GM23248 (cell line): Measurements from ENCODE around the gene SLC25A38. TPM values are rescaled to one million over a fixed set of nuclear protein-coding genes. Genes with fewer than 3 reads are reported as not detected.

Experiments used
- DNase-seq: peaks from one replicate; pipeline ENCODE4 v3.0.0-alpha.2; 2015
- H2AFZ ChIP-seq: fragments of 200-600 bp; sonication (generic); 2 replicates; pipeline ENCODE4 v1.6.1; 2016; ENCODE audit warnings: antibody characterized with exemption
- H3F3A ChIP-seq: fragments of 200-600 bp; sonication (generic); 2 replicates; pipeline ENCODE4 v1.6.1; 2016; ENCODE audit warnings: mild to moderate bottlenecking, antibody characterized with exemption, mixed run types; ENCODE audit not compliant: insufficient read depth
- H3K27ac ChIP-seq: fragments of 200-600 bp; sonication (generic); 2 replicates; pipeline ENCODE4 v1.5.1; 2016; ENCODE audit warnings: mild to moderate bottlenecking
- H3K27me3 ChIP-seq: fragments of 200-600 bp; sonication (generic); replicated peaks from 2 replicates; pipeline ENCODE4 v1.6.1; 2016; ENCODE audit warnings: mild to moderate bottlenecking; ENCODE audit not compliant: insufficient read depth
- H3K36me3 ChIP-seq: fragments of 200-600 bp; sonication (generic); 2 replicates; pipeline ENCODE4 v1.6.1; 2016; ENCODE audit warnings: low read depth, mild to moderate bottlenecking
- H3K4me1 ChIP-seq: fragments of 200-600 bp; sonication (generic); 2 replicates; pipeline ENCODE4 v1.6.1; 2016; ENCODE audit warnings: mild to moderate bottlenecking; ENCODE audit not compliant: insufficient read depth
- H3K4me2 ChIP-seq: fragments of 200-600 bp; sonication (generic); one replicate; pipeline ENCODE4 v1.6.1; 2016; ENCODE audit warnings: mild to moderate bottlenecking; ENCODE audit not compliant: unreplicated experiment
- H3K4me3 ChIP-seq: fragments of 200-600 bp; sonication (generic); 2 replicates; pipeline ENCODE4 v1.5.1; 2016; ENCODE audit warnings: mild to moderate bottlenecking
- H3K79me2 ChIP-seq: fragments of 200-600 bp; sonication (generic); 2 replicates; pipeline ENCODE4 v1.6.1; 2016; ENCODE audit warnings: mild to moderate bottlenecking; ENCODE audit not compliant: insufficient read depth
- H3K9ac ChIP-seq: fragments of 200-600 bp; sonication (generic); 2 replicates; pipeline ENCODE4 v1.6.1; 2016; ENCODE audit warnings: mild to moderate bottlenecking
- H3K9me2 ChIP-seq: fragments of 200-600 bp; sonication (generic); 2 replicates; pipeline ENCODE4 v1.6.1; 2016; ENCODE audit warnings: mixed run types, mild to moderate bottlenecking, moderate library complexity; ENCODE audit not compliant: insufficient read depth
- H3K9me3 ChIP-seq: fragments of 200-600 bp; sonication (generic); one replicate; pipeline ENCODE4 v1.6.1; 2017; ENCODE audit warnings: low read depth
- H4K20me1 ChIP-seq: fragments of 200-600 bp; sonication (generic); 2 replicates; pipeline ENCODE4 v1.6.0; 2016; ENCODE audit not compliant: insufficient read depth
- EZH2 ChIP-seq: fragments of 200-600 bp; sonication (generic); IDR thresholded peaks from 2 replicates; pipeline ENCODE4 v1.6.1; 2018; ENCODE audit warnings: antibody characterized with exemption, mild to moderate bottlenecking; ENCODE audit not compliant: insufficient read depth, poor library complexity, severe bottlenecking
- EZH2phosphoT487 ChIP-seq: fragments of 200-600 bp; sonication (generic); IDR thresholded peaks from 2 replicates; pipeline ENCODE4 v1.6.1; 2018; ENCODE audit warnings: antibody characterized with exemption, moderate library complexity, mild to moderate bottlenecking, low read depth; ENCODE audit not compliant: insufficient read depth
- WGBS, 2 experiments: methylation state at CpG; one replicate each; pipeline ENCODE4 v1.1.6; 2015 to 2017; ENCODE audit warnings: low lambda C conversion rate in 2 of 2, low coverage in 1 of 2; ENCODE audit errors: missing lambda C conversion rate in 2 of 2; 5-methylcytosine and 5-hydroxymethylcytosine counted together
- in situ Hi-C: fragments of 300-500 bp; cut with MboI; formaldehyde crosslinking; loops from 2 replicates; pipeline ENCODE4 v1.15.0; 2020
- polyA plus RNA-seq: library from polyadenylated mRNA; unstranded; fragments of >200 nt; fragmentation: Nextera tagmentation; extraction: Ambion mirVana; gene quantifications from 2 replicates; pipeline ENCODE4 v1.2.1, GENCODE V29; 2016
- total RNA-seq: library from RNA; depleted of rRNA; stranded (reverse); fragments of >200 nt; shearing (Covaris generic); gene quantifications from 2 replicates; pipeline ENCODE4 v1.2.3, GENCODE V29; 2014

The SLC25A38 gene
- total and polyA plus RNA-seq, 2 experiments from 2014 or later = 23.9 to 40.1 TPM

DNA sequence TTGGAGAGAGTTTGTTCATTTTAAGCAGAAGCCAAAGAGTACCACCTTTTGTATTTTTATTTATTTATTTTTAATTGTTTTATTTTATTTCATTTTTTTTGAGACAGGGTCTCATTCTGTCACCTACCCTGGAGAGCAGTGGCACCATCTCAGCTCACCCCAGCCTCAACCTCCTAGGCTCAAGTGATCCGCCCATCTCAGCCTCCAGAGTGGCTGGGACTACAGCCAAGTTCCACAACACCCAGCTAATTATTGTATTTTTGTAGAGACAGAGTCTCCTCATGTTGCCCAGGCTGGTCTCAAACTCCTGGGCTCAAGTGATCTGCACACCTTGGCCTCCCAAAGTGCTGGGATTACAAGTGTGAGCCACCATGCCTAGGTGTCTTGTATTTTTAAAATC is 44.1 kb upstream of the SLC25A38 start:
- H3K4me3 ChIP-seq = no peak overlapping the region
- TF ChIP-seq EZH2phosphoT487 (no peak), EZH2 (no peak)
- WGBS, 2 experiments = 31 to 50% methylated on average over 1 of the region's 1 CpG

DNA sequence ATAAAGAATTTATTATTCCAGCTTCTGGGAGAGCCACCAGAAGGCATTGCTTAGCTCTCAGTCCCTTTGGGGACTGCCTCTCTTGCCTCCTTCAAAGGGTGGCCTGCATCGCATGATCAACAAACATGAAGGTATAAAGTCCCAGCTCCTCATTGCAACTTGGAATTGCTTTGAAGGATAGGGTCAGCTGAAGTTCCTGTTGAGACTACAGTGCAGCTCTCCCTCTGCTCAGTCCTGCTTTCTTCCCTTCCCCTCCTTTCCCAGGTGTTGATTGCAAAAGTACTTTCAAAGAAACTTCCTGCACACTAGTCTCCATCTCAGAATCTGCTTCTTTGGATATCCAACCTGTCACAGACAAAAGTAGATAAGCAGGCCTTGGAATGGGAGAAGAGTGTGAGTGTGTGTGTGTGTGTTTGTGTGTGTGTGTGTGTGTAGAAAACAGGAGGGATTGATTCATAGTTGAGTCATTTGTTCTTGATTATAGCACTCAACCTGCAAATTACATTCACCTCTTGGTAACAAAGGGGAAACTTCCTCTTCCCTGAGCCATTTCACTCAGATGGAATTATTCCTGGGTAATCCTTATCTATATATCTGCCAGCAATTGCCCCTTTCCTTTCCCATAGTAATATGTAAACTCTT is 40.0 kb upstream of the SLC25A38 start:
- Histone ChIP-seq H3K4me1 (no peaks in the 10 kb centered on the region), H3K4me3 (no peak overlapping the region), H3K4me2 (no peak overlapping the region), H3K9me2 (no peaks in the 10 kb centered on the region), H3F3A (no peaks in the 10 kb centered on the region), H3K27ac (no peak overlapping the region), H3K36me3 (no peaks in the 10 kb centered on the region), H3K27me3 (no peaks in the 10 kb centered on the region), H3K9me3 (no peaks in the 10 kb centered on the region), H2AFZ (no peak overlapping the region), H3K79me2 (no peaks in the 10 kb centered on the region), H3K9ac (no peak overlapping the region), H4K20me1 (no peaks in the 10 kb centered on the region)
- in situ Hi-C loops = no loop called here
- no peak for DNase-seq
- TF ChIP-seq EZH2 (no peak), EZH2phosphoT487 (no peak)
- 53 to 55% methylated on average over 1 of the region's 1 CpG for WGBS, 2 experiments

More for the DNA sequence above, 44.1 kb upstream of the SLC25A38 start:
- Histone ChIP-seq H3K9me3 (no peaks in the 10 kb centered on the region), H3K27me3 (no peaks in the 10 kb centered on the region), H3K4me1 (no peaks in the 10 kb centered on the region), H3K27ac (no peak overlapping the region), H3K9ac (no peak overlapping the region), H3K9me2 (no peaks in the 10 kb centered on the region), H4K20me1 (no peaks in the 10 kb centered on the region), H3K79me2 (no peaks in the 10 kb centered on the region), H3K36me3 (no peaks in the 10 kb centered on the region), H2AFZ (no peak overlapping the region), H3K4me2 (no peak overlapping the region), H3F3A (no peaks in the 10 kb centered on the region)
- no peak for DNase-seq
- in situ Hi-C loops = no loop called here

DNA sequence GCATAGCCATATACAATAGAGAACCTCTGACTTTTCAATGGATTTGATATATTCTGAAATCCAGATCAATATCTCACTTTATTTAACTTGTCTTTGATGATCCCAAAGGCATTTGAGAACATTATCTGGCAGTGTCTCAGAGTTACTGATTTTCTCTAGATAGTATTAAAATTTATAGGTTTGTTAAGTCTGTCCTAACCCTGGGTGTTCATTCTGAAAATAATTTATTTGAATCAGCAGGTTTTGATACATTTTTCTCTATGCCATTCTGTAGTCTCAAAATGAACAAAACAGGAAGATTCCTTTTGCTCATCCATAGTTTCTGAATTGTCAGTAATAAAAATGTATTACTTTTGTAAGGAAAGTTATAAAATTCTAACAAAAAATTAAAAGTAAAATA is 39.4 kb upstream of the SLC25A38 start:
- Histone ChIP-seq H3K4me1 (no peaks in the 10 kb centered on the region), H4K20me1 (no peaks in the 10 kb centered on the region), H3K36me3 (no peaks in the 10 kb centered on the region), H3K9me3 (no peaks in the 10 kb centered on the region), H3K4me2 (no peak overlapping the region), H3K79me2 (no peaks in the 10 kb centered on the region), H3K27ac (no peak overlapping the region), H2AFZ (no peak overlapping the region), H3F3A (no peaks in the 10 kb centered on the region), H3K9ac (no peak overlapping the region), H3K27me3 (no peaks in the 10 kb centered on the region), H3K4me3 (no peak overlapping the region), H3K9me2 (no peaks in the 10 kb centered on the region)
- in situ Hi-C loops = no loop called here
- TF ChIP-seq EZH2 = no peak
- no peak for TF ChIP-seq EZH2phosphoT487
- no peak for DNase-seq

DNA sequence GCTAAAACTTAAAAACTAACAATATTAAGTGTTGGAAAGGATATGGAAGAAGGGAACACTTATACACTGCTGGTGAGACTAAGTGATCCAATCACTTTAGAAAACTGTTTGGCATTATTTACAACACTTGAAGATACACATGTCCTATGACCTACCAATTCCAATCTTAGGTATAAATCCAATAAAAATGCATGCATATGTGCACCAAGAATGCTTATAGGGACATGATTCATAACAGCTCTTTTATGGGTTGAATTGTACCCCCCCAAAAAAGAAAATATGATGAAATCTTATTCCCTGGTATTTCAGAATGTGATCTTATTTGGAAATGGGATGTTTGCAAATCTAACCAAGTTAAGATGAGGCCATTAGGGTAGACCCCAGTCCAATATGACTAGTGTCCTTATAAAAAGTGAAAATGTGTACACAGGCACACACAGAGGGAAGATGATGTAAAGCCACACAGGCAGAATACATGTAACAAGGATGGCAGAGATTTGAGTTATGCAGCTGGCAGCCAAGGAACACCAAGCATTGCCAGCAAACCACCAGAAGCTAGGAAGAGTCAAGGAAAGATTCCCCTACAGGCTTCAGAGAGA is 38.3 kb upstream of the SLC25A38 start:
- no peak for TF ChIP-seq EZH2
- TF ChIP-seq EZH2phosphoT487 = no peak
- no peak overlapping the region for H3K4me2 ChIP-seq
- H3F3A ChIP-seq = no peaks in the 10 kb centered on the region
- H3K9me2 ChIP-seq = no peaks in the 10 kb centered on the region
- in situ Hi-C loops = no loop called here
- DNase-seq = no peak
- H2AFZ ChIP-seq = no peak overlapping the region
- no peak overlapping the region for H3K4me3 ChIP-seq
- no peaks in the 10 kb centered on the region for H3K4me1 ChIP-seq
- no peaks in the 10 kb centered on the region for H3K36me3 ChIP-seq
- no peaks in the 10 kb centered on the region for H3K9me3 ChIP-seq
- no peaks in the 10 kb centered on the region for H4K20me1 ChIP-seq
- no peaks in the 10 kb centered on the region for H3K27me3 ChIP-seq
- H3K27ac ChIP-seq = no peak overlapping the region
- H3K79me2 ChIP-seq = no peaks in the 10 kb centered on the region
- no peak overlapping the region for H3K9ac ChIP-seq
